SK-N-MC (cell line): ENCODE measurements around the gene SMIM14.

ENCODE experiments used
- EZH2 ChIP-seq: fragments of 200-600 bp; sonication (generic); IDR thresholded peaks from one replicate; pipeline ENCODE4 v1.6.1; 2017; ENCODE audit warnings: antibody characterized with exemption
- FOXP2 ChIP-seq: optimal IDR thresholded peaks from 2 replicates; pipeline ENCODE3; 2011; ENCODE audit warnings: mild to moderate bottlenecking, moderate library complexity; ENCODE audit not compliant: insufficient read depth; ENCODE audit errors: extremely low read length, control extremely low read depth
- POLR2AphosphoS5 ChIP-seq: IDR thresholded peaks from 2 replicates; pipeline ENCODE4 v1.6.1; 2012; ENCODE audit warnings: mild to moderate bottlenecking, low read depth, low read length, borderline replicate concordance

- TF ChIP-seq EZH2 (no peak), FOXP2 (no peak), POLR2AphosphoS5 (no peak)
These were observed 17.1 kb downstream of the SMIM14 start for GRCh38 chr4:39621582-39621981.
